ENCODE results near the gene RBBP5.

RBBP5 gene

DNA sequence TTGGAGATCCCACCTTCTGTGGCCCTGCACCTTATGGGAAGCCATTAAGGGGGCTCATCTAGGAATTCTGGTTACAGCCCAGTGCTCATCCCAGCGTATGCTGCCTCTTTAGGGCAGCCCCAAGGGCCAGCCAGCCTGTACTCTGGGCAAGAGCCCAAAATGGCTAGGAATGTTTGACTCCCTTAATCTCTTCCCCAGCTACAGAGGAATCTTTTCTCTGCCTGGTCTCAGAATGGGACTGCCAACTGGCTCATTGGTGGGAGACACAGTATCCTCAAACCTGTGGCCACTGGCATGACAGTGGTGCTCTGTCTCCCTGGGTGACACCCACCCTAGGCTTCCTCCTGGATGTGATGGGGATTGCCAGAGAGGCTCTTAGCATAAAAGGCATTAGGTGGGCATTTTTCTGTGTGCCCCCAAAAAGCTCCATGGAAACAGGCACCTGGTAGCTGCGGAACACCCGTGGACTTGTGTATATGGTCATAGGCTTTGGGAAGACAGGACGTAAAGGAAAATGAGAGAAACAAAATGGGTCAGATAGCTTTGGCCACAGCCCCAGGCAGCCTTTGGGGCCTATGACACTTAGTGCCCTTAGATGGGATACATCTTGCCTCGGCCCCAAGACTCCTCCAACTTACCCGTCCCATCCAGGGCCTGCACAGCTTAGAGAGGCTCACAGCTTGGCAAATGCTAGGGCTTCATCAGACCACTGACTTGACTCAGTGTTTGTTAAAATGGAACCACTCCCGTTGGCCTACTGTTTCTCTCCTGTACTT lies 44.4 kb downstream of the RBBP5 start:
- peak in 1 of 10 donors; percentile 72 for DNase-seq
- intact Hi-C loops (cut with DNase I): no loop called here

DNA sequence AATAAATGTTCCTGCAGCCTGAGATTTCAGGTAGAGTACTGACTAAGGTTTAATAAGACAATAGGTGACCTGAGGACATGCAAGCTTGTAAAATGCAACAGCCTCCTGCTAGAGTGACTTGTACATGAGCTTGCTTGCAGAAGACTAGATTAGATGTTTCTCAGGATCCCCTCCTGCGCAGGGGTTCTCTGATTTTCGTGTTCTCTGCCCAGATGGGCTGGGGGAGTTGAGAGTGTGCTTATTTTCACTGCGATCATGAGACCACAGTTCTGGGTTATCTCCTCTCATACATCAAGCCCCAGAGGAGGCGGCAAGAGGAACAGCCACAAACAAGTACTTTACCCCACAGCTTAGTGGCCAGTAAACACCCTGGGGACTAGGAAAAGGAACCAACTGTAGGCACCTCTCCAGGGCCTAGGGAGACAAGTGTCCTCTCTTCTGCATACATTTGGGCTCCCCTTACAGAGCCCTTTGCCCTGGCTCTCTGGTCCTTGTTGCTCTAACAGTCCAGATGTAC lies 45.5 kb downstream of the RBBP5 start:
- intact Hi-C loops (cut with DNase I): no loop called here
- peak in 1 of 10 donors; percentile 33 for DNase-seq

DNA sequence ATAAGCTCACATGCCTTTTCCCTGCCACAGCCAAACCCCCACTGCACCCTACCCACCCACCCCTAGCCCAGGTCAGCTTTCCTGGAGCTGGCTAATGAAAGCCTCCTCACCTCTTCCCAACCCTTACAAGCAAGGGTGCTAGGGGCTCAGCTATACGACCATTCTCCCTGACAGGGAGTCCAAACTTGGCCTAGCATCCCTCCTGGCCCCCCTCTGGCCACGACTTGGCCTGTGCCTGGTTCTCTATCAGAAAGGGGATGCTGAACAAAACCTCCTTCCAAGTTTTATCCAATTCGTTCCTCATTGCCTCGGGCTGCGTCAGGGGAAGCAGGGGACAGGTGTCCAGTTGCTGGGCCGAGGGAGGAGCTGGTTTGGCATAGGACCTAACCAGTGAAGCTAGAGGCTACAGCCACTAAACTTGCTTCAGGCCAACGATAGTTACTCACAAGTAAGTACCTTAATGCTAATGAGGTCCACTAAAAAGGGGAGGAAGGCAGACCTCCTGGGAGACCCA lies 46.1 kb downstream of the RBBP5 start:
- DNase-seq: peak in 1 of 10 donors; percentile 73
- intact Hi-C loops (cut with DNase I): no loop called here

DNA sequence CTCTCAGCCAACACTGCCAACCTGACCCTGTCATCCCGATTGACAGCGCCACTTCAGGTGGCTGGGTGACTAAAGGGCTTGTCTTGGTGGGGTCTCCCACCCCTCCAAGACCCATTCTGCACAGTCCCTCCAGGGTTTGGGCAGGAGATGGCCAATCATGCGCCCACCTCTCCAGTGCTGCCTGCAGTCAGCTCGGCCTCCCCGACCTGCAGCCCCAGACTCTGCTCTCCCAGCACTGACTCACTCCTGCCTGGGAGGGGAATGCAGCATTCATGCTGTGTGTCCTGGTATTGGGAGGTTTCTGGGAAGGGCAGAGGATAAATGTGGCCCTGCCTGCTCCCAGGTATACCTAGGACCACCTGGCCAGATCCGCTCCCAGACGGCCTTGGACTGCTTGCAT lies 47.3 kb downstream of the RBBP5 start:
- intact Hi-C loops (cut with DNase I): no loop called here
- DNase-seq: peak in 1 of 10 donors; percentile 55

DNA sequence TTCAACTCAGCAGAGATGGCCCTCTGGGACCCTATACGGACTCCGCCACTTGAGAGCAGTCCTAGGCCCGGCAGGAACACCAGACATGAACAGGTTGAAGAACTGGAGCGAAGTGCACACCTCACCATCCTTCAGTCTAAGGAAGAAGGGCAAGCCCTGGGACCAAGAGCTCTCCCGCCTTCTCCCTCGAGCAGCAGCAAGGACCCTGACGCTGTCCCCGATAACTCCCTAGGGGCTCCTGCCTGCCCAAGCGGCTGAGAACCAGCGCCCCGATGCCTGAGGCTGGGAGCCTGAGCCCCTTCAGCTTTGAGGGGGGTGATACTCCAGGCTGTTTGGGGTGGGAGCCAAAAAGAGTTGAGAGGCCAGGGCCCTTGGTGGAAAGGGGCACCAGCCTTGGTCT lies 47.7 kb downstream of the RBBP5 start:
- DNase-seq: peak in 1 of 10 donors; percentile 55

DNA sequence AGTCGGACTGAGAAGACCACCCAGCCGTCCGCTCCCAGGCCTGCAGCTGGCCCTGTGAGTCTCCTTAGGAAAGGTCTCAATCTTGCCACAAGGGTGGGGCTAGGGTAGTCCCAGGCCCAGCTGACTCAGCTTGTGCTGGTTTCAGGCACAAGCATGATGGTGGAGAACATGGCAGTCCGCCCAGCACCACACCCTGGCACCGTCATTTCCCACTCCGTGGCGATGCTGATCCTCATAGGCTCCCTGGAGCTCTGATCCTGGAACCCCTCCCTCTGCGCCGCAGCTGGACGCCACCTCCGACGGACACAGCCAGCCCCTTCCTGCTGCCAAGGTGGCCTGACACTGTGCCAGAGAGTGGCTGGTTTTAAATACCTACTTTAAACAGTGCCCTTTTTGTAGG lies 48.3 kb downstream of the RBBP5 start:
- intact Hi-C loops (cut with DNase I): no loop called here
- peak in 2 of 10 donors; percentile 76 to 88 for DNase-seq

More for the DNA sequence above, 47.7 kb downstream of the RBBP5 start:
- intact Hi-C loops (cut with DNase I): no loop called here

DNA sequence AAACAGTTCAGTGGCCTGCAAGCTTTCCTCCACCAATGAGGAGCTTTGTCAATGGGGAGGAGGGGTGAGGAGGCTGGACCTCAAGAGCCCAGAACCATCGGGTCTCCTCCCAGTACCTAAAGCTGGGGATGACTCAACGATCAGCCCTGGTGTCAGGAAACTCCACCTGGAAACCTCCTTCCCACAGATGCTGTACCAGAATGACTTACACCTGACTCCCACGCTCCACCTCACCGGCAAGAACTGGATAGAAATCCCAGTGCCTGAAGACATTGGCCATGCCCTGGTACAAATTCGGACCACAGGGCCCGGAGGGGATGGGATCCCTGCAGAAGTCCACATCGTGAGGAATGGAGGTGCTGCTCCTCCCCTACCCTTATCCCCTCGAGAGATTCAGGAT lies 48.9 kb downstream of the RBBP5 start:
- peak in 1 of 10 donors; percentile 55 for DNase-seq
- intact Hi-C loops (cut with DNase I): no loop called here

DNA sequence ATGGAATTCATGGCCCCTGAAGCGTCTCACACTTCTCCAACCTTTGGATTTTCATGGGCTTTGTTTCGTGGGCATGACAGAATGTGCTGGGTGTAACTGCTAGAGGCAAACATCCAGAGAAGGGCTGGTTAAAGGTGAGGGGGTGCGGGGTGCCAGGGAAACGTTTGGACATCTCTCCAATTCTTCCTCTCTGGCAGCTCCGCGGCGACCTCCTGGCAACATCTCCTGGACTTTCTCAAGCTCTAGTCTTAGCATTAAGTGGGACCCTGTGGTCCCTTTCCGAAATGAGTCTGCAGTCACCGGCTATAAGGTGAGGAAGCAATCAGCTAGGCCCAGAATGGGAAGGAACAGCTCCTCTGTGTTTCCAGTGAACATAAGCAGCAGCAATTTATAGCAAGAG lies 49.5 kb downstream of the RBBP5 start:
- intact Hi-C loops (cut with DNase I): no loop called here
- DNase-seq: peak in 1 of 10 donors; percentile 47

DNA sequence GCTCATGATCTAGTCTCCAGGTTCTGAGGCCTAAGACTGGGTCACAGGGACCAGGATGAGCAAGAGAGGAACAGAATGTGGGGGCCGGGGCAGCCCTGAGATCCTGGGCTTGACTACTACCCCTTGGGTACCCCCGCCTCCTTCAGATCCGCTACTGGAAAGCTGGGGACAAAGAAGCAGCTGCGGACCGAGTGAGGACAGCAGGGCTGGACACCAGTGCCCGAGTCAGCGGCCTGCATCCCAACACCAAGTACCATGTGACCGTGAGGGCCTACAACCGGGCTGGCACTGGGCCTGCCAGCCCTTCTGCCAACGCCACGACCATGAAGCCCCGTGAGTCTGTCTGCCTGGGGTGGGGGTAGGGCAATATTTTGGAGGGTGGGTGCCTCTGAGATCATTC lies 50.0 kb downstream of the RBBP5 start:
- peak in 3 of 10 donors; percentile 67 to 88 (median 75) for DNase-seq
- intact Hi-C loops (cut with DNase I): no loop called here

DNA sequence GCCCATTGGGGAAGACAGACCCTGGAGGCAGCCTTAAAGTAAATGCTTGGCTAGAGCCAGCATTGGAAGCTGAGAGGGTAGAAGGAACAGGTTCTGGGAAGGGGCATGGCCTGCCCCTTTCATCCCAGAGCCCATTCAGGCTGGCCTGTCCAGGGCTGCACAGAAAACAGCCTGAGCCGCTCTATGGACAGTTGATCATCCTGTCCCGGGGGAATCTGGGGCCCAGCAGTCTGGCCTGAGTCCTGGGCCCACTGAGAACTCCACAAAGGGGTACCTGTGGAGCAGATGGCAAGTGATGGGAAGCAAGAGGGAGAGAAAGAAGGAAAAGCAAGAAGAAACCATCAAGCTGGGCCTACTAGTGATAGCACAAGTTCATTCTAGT lies 50.8 kb downstream of the RBBP5 start:
- intact Hi-C loops (cut with DNase I): no loop called here
- peak in 2 of 10 donors; percentile 22 to 67 for DNase-seq

DNA sequence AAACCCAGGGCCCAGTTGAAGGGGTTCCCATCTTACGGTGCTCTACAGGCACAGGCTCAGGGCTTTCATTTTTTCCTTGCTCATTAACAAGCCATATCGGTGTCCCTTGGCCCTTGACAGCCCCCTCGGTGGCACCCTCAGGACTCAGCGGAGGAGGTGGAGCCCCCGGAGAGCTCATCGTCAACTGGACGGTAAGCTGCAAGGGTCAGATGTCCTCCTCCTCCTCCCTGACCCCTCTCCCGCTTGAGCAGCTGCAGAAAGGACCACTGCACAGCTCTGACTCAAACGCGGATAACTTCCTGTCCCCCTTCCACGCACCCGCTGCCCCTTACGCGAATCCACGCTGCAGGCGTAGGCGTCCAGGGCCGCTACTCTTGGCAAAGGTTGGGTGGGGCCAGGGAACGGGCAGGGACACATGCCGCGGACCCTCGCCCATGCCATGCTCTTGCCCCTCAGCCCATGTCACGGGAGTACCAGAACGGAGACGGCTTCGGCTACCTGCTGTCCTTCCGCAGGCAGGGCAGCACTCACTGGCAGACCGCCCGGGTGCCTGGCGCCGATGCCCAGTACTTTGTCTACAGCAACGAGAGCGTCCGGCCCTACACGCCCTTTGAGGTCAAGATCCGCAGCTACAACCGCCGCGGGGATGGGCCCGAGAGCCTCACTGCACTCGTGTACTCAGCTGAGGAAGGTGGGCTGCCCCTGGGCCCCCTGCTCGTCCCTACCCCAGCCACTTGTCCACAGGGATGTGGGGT lies 52.2 kb downstream of the RBBP5 start:
- DNase-seq: peak in 2 of 10 donors; percentile 64 to 74
- intact Hi-C loops (cut with DNase I): no loop called here

DNA sequence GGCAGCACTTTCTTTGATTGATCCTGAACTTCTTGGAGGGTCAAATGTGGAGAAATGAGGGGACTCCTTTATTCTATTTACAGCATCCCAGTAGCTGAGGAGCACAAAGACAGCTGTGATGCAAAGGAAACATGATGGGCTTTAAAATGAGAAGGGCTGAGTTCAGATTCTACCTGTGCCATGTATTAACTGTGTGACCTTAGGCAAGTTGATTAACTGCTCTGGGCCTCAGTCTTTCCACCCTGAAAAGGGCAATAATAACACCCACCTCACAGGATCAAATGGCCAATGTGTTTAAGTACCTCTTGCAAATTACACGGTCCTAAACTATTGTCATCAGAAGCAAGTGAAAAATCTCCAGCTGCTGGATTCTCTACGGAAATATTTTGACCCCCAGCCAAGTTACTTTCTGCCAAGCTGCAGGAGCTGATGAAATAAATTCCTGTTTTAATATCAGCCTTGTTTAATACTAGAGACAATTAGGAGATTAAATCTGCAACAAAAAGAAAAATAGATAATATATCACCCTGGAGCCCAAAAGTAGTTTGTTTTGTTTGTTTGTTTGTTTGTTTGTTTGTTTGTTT lies 53.2 kb downstream of the RBBP5 start:
- no peak for DNase-seq
- intact Hi-C loops (cut with DNase I): no loop called here

DNA sequence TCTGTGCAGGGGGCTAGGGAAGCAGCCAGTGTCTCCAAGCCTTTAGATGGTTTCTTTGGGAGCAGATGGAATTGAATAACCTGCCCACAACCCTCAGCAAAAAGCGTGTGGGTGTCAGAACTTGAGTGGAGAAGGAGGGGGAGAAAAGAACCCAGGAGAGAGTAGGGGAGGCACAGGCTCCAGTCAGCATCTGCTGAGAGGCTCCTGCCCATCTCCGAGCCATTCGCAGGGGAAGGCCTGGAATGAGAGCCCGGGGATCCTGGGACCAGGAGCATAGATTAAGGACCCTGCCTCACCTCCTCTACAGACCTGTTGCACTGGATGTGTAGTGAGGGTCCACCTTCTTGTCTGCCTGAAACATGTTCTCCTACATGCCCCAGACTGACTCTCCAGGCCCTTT lies 53.8 kb downstream of the RBBP5 start:
- DNase-seq: peak in 2 of 10 donors; percentile 65 to 70
- intact Hi-C loops (cut with DNase I): no loop called here

DNA sequence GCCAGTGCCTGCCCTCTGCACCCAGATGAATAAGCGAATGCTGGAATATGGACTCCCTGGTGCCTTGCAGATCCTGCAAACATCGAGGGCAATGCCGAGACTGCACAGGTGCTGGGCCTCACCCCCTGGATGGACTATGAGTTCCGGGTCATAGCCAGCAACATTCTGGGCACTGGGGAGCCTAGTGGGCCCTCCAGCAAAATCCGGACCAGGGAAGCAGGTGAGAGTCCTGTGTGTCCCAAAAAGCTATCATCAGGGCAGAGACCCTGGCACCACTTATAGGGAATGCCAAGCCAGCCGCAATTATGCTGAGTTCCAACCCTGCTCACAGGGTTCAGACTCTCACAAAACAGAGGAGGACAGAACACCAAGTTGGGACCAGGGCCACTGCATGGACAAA lies 54.7 kb downstream of the RBBP5 start:
- intact Hi-C loops (cut with DNase I): no loop called here
- DNase-seq: peak in 2 of 10 donors; percentile 29 to 54

DNA sequence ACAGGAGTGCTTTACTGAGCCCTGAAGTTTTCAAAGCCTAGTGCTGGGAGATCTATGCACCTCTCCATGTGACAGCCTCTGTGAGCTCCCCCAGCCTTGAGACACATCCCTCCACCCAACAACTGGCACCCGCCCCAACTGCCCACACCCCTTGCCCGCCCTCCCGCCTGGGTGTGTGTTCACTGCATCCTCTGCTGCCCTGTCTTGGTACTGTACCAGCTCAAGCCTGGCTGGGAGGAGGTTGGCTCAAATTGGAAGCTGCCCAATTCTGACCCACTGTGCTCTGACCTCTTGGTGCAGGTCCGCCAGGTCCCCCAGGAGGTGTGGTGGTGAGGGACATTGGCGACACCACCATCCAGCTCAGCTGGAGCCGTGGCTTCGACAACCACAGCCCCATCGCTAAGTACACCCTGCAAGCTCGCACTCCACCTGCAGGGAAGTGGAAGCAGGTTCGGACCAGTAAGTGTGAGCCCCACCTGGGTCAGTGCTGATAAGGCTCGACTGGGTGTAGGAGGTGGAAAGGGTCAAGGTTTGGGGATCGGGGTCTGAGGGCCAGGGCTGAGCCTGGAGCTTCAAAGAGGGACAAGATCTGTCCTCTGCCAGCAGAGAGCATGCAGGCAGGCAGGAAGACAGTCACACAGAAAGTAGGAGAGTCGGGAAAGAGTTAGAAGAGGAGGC lies 55.5 kb downstream of the RBBP5 start:
- intact Hi-C loops (cut with DNase I): no loop called here
- peak in 2 of 10 donors; percentile 55 to 70 for DNase-seq

DNA sequence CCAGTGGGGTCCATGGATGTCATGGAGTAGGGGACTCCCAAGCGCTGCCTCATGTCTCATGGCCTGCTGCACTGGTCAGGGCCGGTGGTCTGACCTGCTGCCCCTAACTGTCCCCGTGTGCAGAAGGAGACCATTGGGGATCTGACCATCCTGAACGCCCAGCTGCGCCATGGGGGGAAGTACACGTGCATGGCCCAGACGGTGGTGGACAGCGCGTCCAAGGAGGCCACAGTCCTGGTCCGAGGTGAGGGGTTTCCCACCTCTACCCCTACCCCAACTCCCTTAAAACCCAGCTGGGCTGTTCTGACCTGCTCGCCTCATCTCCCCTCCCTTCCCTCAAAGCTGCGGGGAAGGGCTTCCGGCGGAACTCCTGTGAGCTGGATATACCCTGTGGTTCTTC lies 56.1 kb downstream of the RBBP5 start:
- intact Hi-C loops (cut with DNase I): no loop called here
- DNase-seq: peak in 2 of 10 donors; percentile 34 to 45

DNA sequence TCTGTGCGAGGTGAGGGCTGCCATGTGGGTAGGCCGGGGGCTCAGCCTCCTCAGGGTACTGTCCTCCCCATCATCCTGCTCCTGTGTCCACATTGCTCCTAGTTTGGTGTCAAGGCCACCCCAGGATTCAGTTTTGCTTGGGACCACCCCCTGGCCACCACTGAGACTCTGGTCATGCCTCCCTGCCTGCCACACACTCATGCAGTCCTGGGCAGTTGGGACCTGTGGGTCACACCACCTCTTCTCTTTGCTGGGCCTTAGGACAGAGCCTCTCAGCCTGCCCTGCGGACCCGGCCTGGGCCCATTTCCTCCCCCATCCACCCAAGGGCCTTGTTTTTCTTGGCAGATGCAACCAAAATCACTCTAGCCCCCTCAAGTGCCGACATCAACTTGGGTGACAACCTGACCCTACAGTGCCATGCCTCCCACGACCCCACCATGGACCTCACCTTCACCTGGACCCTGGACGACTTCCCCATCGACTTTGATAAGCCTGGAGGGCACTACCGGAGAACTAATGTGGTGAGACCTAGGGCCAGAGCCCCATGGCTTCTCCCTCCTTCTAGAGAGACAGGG lies 56.9 kb downstream of the RBBP5 start:
- peak in 2 of 10 donors; percentile 45 to 60 for DNase-seq
- intact Hi-C loops (cut with DNase I): no loop called here

DNA sequence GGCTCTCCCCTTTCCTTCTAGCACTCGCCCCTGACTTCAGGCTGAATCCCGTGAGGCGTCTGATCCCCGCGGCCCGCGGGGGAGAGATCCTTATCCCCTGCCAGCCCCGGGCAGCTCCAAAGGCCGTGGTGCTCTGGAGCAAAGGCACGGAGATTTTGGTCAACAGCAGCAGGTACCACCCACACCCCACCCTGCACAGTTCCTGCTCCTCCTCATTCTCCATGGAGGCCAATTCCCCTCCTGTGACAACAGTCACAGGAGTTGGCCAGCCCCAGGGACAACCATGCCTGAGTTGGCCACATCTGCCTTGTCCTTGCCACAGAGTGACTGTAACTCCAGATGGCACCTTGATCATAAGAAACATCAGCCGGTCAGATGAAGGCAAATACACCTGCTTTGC lies 57.5 kb downstream of the RBBP5 start:
- intact Hi-C loops (cut with DNase I): no loop called here
- DNase-seq: peak in 2 of 10 donors; percentile 23 to 29

DNA sequence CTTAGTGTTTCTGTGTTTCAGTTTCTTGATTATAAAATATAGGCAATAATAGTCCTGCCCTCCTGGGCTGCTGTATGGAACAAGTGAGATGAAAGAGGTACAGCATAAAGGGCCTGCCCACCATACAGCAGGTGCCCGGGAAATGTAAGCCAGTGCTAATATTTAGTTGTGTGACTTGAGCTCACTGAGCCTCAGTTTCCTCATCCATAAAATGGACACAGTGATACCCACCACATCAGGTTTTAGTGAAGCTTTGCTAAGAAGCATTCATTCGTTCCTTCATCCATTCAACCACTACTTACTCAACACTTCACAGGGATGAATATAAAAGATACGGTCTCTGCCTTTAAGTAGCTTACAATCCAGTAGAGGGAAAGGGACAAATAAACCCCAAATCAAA lies 58.9 kb downstream of the RBBP5 start:
- intact Hi-C loops (cut with DNase I): no loop called here
- no peak for DNase-seq

DNA sequence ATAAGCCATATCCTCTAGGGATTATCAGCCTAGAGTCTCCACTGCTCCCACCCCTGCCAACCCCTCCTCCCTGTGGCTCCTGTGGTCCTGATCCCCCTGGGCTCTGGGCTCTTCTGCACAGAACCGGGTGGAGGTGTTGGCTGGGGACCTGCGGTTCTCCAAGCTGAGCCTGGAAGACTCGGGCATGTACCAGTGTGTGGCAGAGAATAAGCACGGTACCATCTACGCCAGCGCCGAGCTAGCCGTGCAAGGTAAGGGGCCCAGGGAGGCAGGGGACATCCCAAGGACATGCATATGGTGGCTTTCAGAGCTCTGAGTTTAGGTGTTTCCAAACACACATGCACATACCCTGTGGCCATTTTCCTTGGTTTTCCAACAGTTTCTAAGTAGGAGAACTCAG lies 59.5 kb downstream of the RBBP5 start:
- DNase-seq: peak in 2 of 10 donors; percentile 59 to 78
- intact Hi-C loops (cut with DNase I): no loop called here
